ENCODE measurements around the gene SEMA6A.

Gene SEMA6A

GRCh38 chr5:116504593-116505166, 69.9 kb downstream of the SEMA6A start:
- Histone ChIP-seq H3K9me2 (ENCODE audit: low read depth, low read length) (no peaks in the 10 kb centered on the region), H3K4me2 (ENCODE audit: low read length) (no peak overlapping the region), H3K9me3 (ENCODE audit: low read length) (no peaks in the 10 kb centered on the region), H3F3A (ENCODE audit: insufficient read depth, low read length) (no peaks in the 10 kb centered on the region), H4K20me1 (ENCODE audit: insufficient read depth, low read length) (no peaks in the 10 kb centered on the region), H3K27me3 (ENCODE audit: insufficient read depth, low read length) (no peaks in the 10 kb centered on the region), H2AFZ (ENCODE audit: low read length) (no peak overlapping the region), H3K9ac (ENCODE audit: low read length) (no peak overlapping the region), H3K4me1 (ENCODE audit: insufficient read depth, low read length, severe bottlenecking) (no peaks in the 10 kb centered on the region), H3K27ac (ENCODE audit: low read depth, low read length, poor library complexity, severe bottlenecking) (no peak overlapping the region), H3K79me2 (ENCODE audit: insufficient read depth, low read length) (no peaks in the 10 kb centered on the region), H3K36me3 (ENCODE audit: insufficient read depth, low read length) (no peaks in the 10 kb centered on the region), H3K4me3 (ENCODE audit: low read depth, low read length, poor library complexity, severe bottlenecking) (no peak overlapping the region)
- TF ChIP-seq EZH2 (IDR thresholded peaks at IDR 0.05; ENCODE audit: borderline replicate concordance, low read length) (no peak), CTCF (IDR thresholded peaks at IDR 0.05; ENCODE audit: low read length) (no peak)

- Histone ChIP-seq H4K20me1 (ENCODE audit: insufficient read depth, low read length) (no peaks in the 10 kb centered on the region), H3K9me2 (ENCODE audit: low read depth, low read length) (no peaks in the 10 kb centered on the region), H3K27me3 (ENCODE audit: insufficient read depth, low read length) (no peaks in the 10 kb centered on the region), H3K79me2 (ENCODE audit: insufficient read depth, low read length) (no peaks in the 10 kb centered on the region), H3F3A (ENCODE audit: insufficient read depth, low read length) (no peaks in the 10 kb centered on the region), H3K4me3 (ENCODE audit: low read depth, low read length, poor library complexity, severe bottlenecking) (no peak overlapping the region), H3K27ac (ENCODE audit: low read depth, low read length, poor library complexity, severe bottlenecking) (no peak overlapping the region), H3K4me1 (ENCODE audit: insufficient read depth, low read length, severe bottlenecking) (no peaks in the 10 kb centered on the region), H2AFZ (ENCODE audit: low read length) (no peak overlapping the region), H3K9ac (ENCODE audit: low read length) (no peak overlapping the region), H3K36me3 (ENCODE audit: insufficient read depth, low read length) (no peaks in the 10 kb centered on the region), H3K4me2 (ENCODE audit: low read length) (no peak overlapping the region), H3K9me3 (ENCODE audit: low read length) (no peaks in the 10 kb centered on the region)
- TF ChIP-seq CTCF (IDR thresholded peaks at IDR 0.05; ENCODE audit: low read length): no peak
- no peak for TF ChIP-seq EZH2 (IDR thresholded peaks at IDR 0.05; ENCODE audit: borderline replicate concordance, low read length)
These were observed 72.0 kb downstream of the SEMA6A start for GRCh38 chr5:116502616-116503015.

- TF ChIP-seq CTCF (IDR thresholded peaks at IDR 0.05; ENCODE audit: low read length) (no peak), EZH2 (IDR thresholded peaks at IDR 0.05; ENCODE audit: borderline replicate concordance, low read length) (no peak)
- Histone ChIP-seq H3K27ac (ENCODE audit: low read depth, low read length, poor library complexity, severe bottlenecking) (no peak overlapping the region), H3K36me3 (ENCODE audit: insufficient read depth, low read length) (no peaks in the 10 kb centered on the region), H3K4me3 (ENCODE audit: low read depth, low read length, poor library complexity, severe bottlenecking) (no peak overlapping the region), H3K79me2 (ENCODE audit: insufficient read depth, low read length) (no peaks in the 10 kb centered on the region), H4K20me1 (ENCODE audit: insufficient read depth, low read length) (no peaks in the 10 kb centered on the region), H3K27me3 (ENCODE audit: insufficient read depth, low read length) (no peaks in the 10 kb centered on the region), H3K9me2 (ENCODE audit: low read depth, low read length) (no peaks in the 10 kb centered on the region), H3K4me1 (ENCODE audit: insufficient read depth, low read length, severe bottlenecking) (no peaks in the 10 kb centered on the region), H3K4me2 (ENCODE audit: low read length) (no peak overlapping the region), H3F3A (ENCODE audit: insufficient read depth, low read length) (no peaks in the 10 kb centered on the region), H2AFZ (ENCODE audit: low read length) (no peak overlapping the region), H3K9me3 (ENCODE audit: low read length) (no peaks in the 10 kb centered on the region), H3K9ac (ENCODE audit: low read length) (no peak overlapping the region)
These were observed 72.5 kb downstream of the SEMA6A start for GRCh38 chr5:116502138-116502537.
